ENCODE measurements around the gene SMIM28. TPM values are rescaled to one million over a fixed set of nuclear protein-coding genes. Genes with fewer than 3 reads are reported as not detected.
A peak's percentile ranks its signal among the peaks of the same experiment; 100 is the strongest.

The SMIM28 gene
- total and polyA plus RNA-seq, 9 donors = not detected

DNA sequence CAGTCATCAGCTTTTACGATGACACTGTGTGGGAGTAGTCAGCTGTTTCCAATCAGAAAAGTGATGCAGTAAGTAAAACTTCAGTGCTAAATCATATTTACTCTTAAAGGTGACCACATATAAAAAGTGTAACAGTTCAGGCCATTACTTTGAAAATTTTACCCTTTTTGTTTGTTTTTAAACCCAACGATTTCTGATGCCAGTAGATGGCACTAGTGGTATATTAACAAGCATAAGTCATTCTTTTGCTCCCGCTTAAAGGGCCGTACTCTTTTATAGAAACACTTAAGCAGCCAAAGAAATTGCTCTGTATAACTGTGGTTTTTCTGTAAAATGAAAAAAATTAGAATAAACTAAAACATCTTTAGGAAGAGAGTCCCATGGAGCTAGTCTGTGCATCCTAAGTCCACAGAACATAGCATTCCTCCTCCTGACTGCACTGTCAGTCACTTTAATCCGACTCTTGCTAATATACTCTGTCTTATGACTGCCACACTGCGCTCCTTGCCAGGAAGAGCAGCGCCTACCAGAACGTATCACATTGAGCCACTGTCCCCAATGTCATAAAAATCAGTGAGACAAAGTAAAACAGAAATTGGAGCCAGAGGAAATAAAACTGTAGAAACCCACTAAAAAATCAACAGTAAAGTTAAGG, 51.4 kb downstream of the SMIM28 start:
- Histone ChIP-seq H3K27me3 (no peaks in the 10 kb centered on the region), H3K4me1 (ENCODE audit: insufficient read depth) (no peaks in the 10 kb centered on the region), H3K36me3 (no peaks in the 10 kb centered on the region), H3K4me3 (no peak overlapping the region), H3K9me3 (no peaks in the 10 kb centered on the region), H3K27ac (no peak overlapping the region)
- TF ChIP-seq, protein P1, sequence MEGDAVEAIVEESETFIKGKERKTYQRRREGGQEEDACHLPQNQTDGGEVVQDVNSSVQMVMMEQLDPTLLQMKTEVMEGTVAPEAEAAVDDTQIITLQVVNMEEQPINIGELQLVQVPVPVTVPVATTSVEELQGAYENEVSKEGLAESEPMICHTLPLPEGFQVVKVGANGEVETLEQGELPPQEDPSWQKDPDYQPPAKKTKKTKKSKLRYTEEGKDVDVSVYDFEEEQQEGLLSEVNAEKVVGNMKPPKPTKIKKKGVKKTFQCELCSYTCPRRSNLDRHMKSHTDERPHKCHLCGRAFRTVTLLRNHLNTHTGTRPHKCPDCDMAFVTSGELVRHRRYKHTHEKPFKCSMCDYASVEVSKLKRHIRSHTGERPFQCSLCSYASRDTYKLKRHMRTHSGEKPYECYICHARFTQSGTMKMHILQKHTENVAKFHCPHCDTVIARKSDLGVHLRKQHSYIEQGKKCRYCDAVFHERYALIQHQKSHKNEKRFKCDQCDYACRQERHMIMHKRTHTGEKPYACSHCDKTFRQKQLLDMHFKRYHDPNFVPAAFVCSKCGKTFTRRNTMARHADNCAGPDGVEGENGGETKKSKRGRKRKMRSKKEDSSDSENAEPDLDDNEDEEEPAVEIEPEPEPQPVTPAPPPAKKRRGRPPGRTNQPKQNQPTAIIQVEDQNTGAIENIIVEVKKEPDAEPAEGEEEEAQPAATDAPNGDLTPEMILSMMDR (IDR thresholded peaks at IDR 0.05) = peak in 2 of 3 donors; percentile 29 to 37
- no peak for TF ChIP-seq POLR2A (IDR thresholded peaks at IDR 0.05)
- DNase-seq = no peak
- WGBS, 3 donors = 40 to 45% (median 41%) methylated on average over 8 of the region's 8 CpGs
- intact Hi-C loops (cut with DNase I) = loop anchor here in 1 of 4 donors (10.0 kb wide), 1 partner anchor 336 kb away; no protein-coding TSS in a partner anchor

GRCh38 chr6:138429761-138430160, 52.1 kb downstream of the SMIM28 start:
- Histone ChIP-seq H3K9me3 (no peaks in the 10 kb centered on the region), H3K27me3 (no peaks in the 10 kb centered on the region), H3K27ac (no peak overlapping the region), H3K4me1 (ENCODE audit: insufficient read depth) (no peaks in the 10 kb centered on the region), H3K4me3 (no peak overlapping the region), H3K36me3 (no peaks in the 10 kb centered on the region)
- TF ChIP-seq, protein P1 (IDR thresholded peaks at IDR 0.05) = no peak
- TF ChIP-seq EP300 (IDR thresholded peaks at IDR 0.05) = no peak
- TF ChIP-seq POLR2A (IDR thresholded peaks at IDR 0.05) = no peak
- WGBS, 3 donors = 88% methylated on average over 12 of the region's 12 CpGs
- DNase-seq = no peak
- intact Hi-C loops (cut with DNase I) = loop anchor here in 3 of 4 donors (5.0 to 10.0 kb wide), 4 partner anchors 153 to 1467 kb away; no protein-coding TSS in a partner anchor

DNA sequence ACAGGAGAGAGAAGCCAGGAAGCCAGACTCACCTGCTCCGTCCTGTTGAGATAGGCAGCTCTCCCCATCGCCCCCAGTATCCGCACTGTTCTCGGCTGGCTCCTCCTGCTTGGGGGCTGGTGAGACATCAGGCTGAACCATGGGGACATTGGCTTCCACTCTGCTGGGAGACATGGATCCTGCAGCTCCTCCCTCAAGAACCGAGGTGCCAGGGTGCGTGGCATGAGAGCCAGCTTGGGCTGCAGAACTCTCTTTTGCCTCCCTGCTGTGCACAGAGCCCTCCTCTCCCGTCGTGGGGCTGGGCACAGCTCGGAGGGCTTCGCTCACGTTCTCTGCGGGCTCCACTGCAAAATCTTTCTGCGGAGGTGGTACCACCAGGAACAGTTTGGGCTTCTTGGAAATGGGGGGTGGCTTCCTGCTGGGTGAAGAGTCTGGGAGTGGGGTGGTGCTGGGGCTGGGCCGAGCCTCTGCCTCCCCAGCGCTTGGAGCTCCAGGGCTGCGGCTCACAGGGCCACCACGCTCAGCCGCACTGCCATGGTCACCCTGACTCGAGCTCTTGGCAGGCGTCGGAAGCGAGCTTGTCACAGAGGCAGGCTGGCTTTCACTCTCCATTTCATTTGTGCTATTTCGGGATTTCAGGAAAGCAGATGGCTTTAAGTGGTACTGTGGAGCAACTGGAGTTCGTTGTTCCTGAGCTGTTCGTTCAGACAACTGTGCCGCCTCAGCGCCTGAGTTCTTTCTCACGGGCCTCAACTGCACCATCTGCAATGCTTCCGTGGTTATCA, 52.8 kb downstream of the SMIM28 start:
- 90 to 93% (median 92%) methylated on average over 29 of the region's 29 CpGs for WGBS, 3 donors
- H3K36me3 ChIP-seq = no peaks in the 10 kb centered on the region
- intact Hi-C loops (cut with DNase I) = loop anchor here in 3 of 4 donors (5.0 to 10.0 kb wide), 3 partner anchors 152 to 1468 kb away; no protein-coding TSS in a partner anchor
- H3K27me3 ChIP-seq = no peaks in the 10 kb centered on the region
- no peak for TF ChIP-seq POLR2A (IDR thresholded peaks at IDR 0.05)
- TF ChIP-seq, protein P1 (IDR thresholded peaks at IDR 0.05) = no peak
- no peak for TF ChIP-seq EP300 (IDR thresholded peaks at IDR 0.05)
- no peak for DNase-seq
- no peaks in the 10 kb centered on the region for H3K9me3 ChIP-seq
- no peak overlapping the region for H3K27ac ChIP-seq
- no peaks in the 10 kb centered on the region for H3K4me1 ChIP-seq (ENCODE audit: insufficient read depth)
- no peak overlapping the region for H3K4me3 ChIP-seq

GRCh38 chr6:138431256-138432062, 53.8 kb downstream of the SMIM28 start:
- intact Hi-C loops (cut with DNase I) = loop anchor here in 3 of 4 donors (5.0 to 10.0 kb wide), 3 partner anchors 151 to 1469 kb away; no protein-coding TSS in a partner anchor

More at GRCh38 chr6:138431256-138432062, 53.8 kb downstream of the SMIM28 start:
- Histone ChIP-seq H3K27ac (no peak overlapping the region), H3K4me3 (no peak overlapping the region), H3K9me3 (no peaks in the 10 kb centered on the region), H3K4me1 (ENCODE audit: insufficient read depth) (no peaks in the 10 kb centered on the region), H3K27me3 (no peaks in the 10 kb centered on the region), H3K36me3 (no peaks in the 10 kb centered on the region)
- TF ChIP-seq, protein P1 (IDR thresholded peaks at IDR 0.05) = no peak
- TF ChIP-seq EP300 (IDR thresholded peaks at IDR 0.05) (no peak), POLR2A (IDR thresholded peaks at IDR 0.05) (no peak)
- DNase-seq = no peak
- WGBS, 3 donors = 82 to 89% (median 84%) methylated on average over 19 of the region's 19 CpGs

All from ovary (tissue), 9 donors.